ENCODE data around the gene C1QTNF5. TPM values are rescaled to one million over a fixed set of nuclear protein-coding genes. Genes with fewer than 3 reads are reported as not detected.

The C1QTNF5 gene
- polyA plus RNA-seq, 4 donors, result 20.5 to 34.3 (median 25.3) TPM

DNA sequence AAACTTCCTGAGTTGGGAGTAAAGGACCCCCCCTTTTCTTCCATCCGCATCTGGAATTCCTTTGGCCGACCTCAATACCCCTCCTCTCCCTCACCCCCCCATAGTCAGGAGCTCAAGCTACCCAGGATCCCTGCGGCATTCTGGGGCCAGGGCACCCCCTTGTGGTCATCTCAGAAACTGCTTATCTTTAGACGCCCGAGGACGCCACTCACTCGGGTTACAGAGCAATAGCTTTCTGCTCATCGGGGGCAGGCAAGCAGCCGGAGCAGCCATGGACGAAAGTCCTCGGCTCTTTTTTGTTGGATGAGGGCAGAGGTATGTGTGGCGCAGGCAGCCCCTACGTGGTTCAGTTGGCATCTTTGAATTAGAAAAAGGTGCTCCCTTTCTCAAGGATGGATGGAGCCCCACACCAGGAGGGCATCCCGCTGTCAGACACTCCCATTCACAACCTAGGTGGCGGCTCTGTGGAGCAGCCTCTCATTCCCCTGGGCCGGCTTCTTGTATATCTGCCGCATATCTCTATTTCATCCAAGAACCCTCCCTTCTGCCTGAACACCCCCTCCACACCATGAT is 2.3 kb downstream of the C1QTNF5 start:
- DNase-seq (ENCODE audit: low read depth in 4 of 4, low spot score in 3 of 4), result no peak

DNA sequence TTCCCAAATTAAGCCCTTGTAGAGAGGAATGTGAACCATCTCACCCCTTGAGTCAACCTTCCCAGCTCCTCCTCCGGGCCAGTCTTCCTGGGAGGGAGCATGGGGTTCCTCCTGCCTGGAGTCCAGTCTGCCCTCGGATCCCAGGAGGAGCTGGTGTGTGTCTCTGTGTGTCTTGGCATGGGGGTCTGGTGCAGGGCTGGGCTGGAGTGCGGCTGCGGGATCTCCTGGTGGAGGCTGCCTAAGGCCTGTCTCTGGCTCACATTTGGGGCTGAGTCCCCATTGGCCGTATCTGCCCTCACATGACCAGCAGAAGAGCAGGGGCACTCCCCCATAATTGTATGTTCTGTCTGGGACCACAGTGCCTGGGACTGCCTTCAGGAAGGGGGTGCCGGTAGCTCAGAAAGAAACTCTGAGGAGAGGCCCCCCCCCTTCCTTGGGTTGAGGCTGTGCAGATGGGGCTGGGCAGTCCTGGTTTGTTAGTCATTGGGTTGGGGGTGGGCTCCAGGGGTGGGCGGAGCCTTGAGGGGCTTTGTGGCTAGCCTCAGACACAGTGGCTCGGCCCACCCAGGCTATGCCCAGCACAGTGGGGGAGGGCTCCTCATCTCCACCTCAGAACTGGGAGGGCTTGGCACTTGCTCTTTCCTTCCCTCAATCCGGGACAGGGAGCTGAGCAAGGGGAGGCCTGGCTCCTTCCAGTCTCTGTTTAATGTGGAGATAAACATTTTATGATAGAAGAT is 2.9 kb downstream of the C1QTNF5 start:
- no peak for DNase-seq (ENCODE audit: low read depth in 4 of 4, low spot score in 3 of 4)

- no peak for DNase-seq (ENCODE audit: low read depth in 4 of 4, low spot score in 3 of 4)
These were observed 3.8 kb downstream of the C1QTNF5 start for GRCh38 chr11:119336744-119337469.

GRCh38 chr11:119335655-119336543 is 4.8 kb downstream of the C1QTNF5 start:
- no peak for DNase-seq (ENCODE audit: low read depth in 4 of 4, low spot score in 3 of 4)

DNA sequence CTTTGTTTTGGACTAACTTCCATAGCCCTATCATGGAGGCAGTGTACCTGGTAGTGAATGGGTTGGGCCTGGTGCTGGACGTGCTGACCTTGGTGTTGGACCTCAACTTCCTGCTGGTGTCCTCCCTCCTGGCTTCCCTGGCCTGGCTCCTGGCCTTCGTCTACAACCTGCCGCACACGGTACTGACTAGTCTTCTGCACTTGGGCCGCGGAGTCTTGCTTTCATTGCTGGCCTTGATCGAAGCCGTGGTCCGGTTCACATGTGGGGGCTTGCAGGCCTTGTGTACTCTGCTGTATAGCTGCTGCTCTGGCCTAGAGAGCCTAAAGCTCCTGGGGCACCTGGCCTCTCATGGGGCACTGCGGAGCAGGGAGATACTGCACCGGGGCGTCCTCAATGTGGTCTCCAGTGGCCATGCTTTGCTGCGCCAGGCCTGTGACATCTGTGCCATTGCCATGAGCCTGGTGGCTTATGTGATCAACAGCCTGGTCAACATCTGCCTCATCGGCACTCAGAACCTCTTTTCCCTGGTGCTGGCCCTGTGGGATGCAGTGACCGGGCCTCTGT is 5.5 kb downstream of the C1QTNF5 start:
- DNase-seq (ENCODE audit: low read depth in 4 of 4, low spot score in 3 of 4), result no peak

DNA sequence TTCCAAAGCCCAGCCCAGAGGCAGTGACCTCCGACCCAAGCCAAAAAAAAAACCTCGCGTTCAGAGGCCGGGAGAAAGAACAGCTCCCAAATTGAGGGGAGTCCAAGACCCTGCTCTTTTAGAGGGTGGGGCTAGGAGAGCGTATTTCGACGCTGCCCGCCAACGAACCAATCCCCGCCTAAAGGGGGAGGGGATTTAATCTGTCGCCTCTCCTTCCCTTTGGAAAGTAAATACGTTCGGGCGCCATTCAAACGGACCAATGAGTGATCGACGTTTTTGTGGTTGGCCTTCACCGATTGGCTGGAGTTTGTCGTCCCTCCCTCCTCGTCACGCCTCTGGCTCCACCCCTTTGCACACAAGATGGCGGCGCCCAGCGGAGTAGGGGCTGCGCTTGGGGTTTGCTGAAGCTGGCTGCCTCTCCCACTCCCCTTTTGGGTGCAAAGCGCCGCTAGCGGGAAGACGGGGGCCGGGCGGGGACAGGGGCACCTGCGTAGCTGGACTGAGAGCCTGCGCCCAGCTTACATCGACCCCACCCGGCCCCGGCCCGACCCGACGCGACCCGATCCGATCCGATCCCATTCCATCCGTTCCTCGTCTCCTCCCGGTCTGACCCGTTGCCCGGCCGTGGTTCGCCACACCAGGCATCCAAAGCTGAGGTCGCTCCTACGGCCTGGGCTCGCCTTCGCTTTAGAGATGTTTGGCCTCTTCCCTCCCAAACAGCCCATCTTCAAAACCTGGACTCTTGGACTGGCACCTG is 6.3 kb downstream of the C1QTNF5 start, which contains the start of gene RNF26:
Gene RNF26, plus strand, starts transcription at position 354 of the 757 bp plus-strand sequence. CDS start 596 bp downstream, outside the sequence.
- peak; percentile 95 to 98 (median 97) for DNase-seq (ENCODE audit: low read depth in 4 of 4, low spot score in 3 of 4)

DNA sequence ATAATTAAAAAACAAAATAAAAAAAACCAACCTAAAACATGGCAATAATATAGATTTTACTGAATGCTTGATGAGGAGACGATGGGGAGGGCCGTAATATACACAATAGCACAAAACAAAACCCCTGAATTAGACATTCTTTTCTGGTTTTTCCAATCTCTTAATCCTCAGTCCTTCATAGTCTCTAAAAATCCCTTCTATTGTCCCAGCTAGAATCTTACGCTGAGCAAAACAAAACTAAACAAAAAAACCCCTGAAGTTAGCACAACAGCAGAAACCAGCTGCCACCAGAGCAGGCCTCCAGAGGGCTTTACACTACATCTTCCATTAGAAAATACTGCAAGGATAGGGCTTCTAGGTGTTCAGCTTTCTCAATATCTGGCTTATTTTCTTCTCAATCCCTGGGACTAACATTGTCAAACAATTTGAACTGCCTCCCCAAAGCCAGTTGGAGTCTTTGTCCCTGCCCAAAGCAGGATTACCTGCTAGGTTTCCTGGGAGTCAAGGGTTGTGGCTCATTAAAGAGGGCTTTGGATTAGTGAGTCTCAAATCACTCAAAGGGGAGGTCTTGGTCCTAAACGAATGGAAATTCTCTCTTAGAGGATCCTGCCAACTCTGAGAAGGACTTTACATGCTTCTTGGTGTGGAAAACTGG is 8.4 kb downstream of the C1QTNF5 start:
- DNase-seq (ENCODE audit: low read depth in 4 of 4, low spot score in 3 of 4), result no peak

DNA sequence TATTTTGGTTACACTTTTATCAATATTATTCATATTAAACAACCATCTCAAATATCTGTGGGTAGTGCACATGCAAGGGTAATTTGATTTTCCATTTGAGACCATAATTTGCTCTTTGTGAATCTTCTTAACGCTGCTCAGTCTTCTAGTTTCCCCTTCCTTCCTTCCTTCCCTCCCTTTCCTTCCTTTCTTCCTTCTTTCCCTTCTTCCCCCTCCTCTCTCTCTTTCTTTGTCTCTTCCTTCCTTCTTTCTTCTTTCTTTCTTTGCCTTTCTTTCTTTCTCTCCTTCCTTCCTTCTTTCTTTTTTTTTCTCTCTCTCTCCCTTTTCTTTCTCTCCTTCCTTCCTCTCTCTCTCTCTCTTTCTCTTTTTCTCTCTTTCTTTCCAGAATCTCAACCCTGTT is 10.4 kb downstream of the C1QTNF5 start:
- DNase-seq (ENCODE audit: low read depth in 4 of 4, low spot score in 3 of 4), result no peak

DNA sequence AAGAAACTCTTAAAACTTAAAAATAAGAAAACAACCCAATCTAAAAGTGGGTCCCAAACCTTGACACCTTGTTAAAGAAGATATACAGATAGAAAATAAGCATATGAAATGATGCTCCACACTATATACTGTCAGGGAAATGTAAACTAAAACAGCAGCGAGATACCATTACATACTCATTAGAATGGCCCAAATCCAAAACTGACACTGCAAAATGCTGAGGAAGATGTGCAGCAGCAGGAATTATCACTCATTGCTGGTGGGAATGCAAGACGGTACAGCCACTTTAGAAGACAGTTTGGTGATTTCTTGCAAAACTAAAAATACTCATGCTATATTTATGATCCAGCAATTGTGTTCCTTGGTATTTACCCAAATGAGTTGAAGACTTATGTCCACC is 11.4 kb downstream of the C1QTNF5 start:
- no peak for DNase-seq (ENCODE audit: low read depth in 4 of 4, low spot score in 3 of 4)

DNA sequence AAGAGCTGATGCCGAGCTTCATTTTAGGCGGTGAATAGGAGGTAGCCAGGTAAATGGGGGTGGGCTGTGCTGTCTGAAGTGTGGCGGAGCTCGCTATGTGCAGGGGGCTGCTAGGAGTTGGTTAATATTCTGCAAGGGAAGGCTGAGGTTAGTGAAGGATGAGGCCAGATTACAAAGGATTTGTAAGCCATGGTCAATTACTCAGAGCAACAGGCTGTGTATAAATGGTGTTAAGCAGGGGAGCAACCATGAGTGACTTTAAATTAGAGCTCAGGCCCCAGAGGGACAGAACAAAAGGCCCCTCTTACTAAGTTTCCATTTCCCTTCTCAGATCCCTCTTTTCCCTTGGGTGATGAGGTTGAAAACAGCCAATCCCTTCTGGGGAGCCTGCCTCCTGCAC is 16.5 kb downstream of the C1QTNF5 start:
- DNase-seq (ENCODE audit: low read depth in 4 of 4, low spot score in 3 of 4), result no peak

GRCh38 chr11:119323532-119324033 is 17.1 kb downstream of the C1QTNF5 start:
- DNase-seq (ENCODE audit: low read depth in 4 of 4, low spot score in 3 of 4), result no peak

- no peak for DNase-seq (ENCODE audit: low read depth in 4 of 4, low spot score in 3 of 4)
These were observed 17.7 kb downstream of the C1QTNF5 start for GRCh38 chr11:119322921-119323531.

DNA sequence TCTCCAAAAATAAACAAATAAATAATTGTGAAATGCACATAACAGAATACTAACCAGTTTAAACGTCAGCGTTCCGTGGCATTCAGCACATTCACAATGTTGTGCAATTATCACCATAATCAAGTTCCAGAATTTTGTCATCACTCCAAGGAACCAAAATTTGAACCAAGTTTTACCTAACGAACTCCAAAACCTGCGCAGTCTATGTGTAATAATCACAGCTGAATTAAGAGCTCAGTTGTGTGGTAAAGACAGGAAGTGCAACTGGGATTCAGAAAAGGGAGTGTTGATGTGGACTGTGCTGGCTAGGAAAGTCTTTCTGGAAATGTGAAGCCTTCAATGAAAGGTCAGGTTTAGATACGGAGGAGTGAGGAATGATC is 18.3 kb downstream of the C1QTNF5 start:
- DNase-seq (ENCODE audit: low read depth in 4 of 4, low spot score in 3 of 4), result no peak

DNA sequence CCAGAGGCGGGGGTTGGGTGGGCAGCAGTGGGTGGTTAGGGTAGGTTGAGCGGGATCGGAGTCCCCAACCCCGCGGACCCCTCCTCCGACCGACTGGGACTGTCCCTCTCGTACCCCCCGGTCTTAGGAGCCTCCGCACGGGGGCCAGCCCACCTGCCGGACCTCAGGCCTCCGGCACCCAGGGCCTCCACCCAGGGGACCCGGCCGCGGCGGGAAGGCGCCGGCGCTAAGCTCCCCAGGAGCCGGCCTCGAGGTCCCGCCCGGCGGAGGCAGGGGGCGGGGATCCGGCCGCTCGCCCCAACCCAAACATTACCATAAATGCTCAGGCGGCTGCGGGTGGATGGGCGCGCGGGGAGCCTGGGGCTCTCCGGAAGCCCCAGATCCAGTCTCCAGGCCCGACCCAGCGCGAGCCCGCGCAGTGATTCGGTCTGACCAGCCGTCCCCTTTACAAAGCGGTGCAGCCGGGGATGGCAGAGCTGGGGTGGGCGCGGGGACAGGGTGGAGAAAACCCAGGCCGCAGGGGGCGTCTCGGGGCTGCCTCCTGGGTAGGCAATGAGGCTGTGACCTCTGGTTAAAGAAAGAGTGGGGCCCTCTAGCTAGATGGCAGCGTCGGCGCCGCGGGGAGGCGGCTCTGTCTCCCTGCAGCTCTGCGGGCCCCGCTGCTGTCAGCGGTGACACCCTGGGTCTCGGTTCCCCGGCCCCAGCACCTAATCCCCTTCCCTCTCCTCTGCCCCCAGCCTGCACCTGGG is 19.7 kb downstream of the C1QTNF5 start:
- DNase-seq (ENCODE audit: low read depth in 4 of 4, low spot score in 3 of 4), result no peak

- DNase-seq (ENCODE audit: low read depth in 4 of 4, low spot score in 3 of 4), result no peak
These were observed 20.4 kb downstream of the C1QTNF5 start for GRCh38 chr11:119320240-119320775.

DNA sequence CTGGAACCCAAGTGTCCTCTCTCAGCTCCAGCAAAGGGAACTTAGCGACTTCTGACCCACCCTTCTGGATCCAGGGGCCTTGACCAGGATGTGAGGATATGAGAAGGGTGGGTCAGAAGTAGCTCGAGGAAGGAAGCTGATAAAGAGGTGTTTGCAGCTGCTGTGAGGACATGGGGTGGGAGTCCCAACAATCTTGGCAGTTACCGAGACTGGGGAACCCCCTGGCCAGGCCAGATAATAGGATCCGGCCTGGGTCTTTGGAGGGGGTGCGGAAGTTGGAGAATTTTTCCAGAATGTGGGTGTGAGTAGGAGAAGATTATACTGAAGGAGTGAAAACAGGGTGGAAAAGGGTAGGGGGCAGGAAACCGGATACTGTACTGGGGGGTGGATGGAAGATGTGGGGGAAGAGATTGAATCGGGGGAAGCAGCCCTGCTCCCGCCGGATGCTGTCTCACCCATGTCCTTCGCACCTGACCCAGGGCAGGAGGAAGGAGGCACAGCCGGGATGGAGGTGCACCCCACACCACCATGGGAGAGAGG is 20.9 kb downstream of the C1QTNF5 start:
- no peak for DNase-seq (ENCODE audit: low read depth in 4 of 4, low spot score in 3 of 4)

- DNase-seq (ENCODE audit: low read depth in 4 of 4, low spot score in 3 of 4), result no peak
These were observed 21.5 kb downstream of the C1QTNF5 start for GRCh38 chr11:119319136-119319699.
